DOHH2 (cell line): ENCODE results near the gene OPRL1.
A peak's percentile ranks its signal among the peaks of the same experiment; 100 is the strongest.

Experiments
- H3F3A ChIP-seq: fragments of 200-600 bp; sonication (generic), shearing (Covaris generic); 2 replicates; pipeline ENCODE4 v1.6.0; 2016; ENCODE audit warnings: antibody characterized with exemption, mild to moderate bottlenecking; ENCODE audit not compliant: control insufficient read depth, insufficient read depth
- H3K27ac ChIP-seq: fragments of 200-600 bp; sonication (generic); 2 replicates; pipeline ENCODE4 v1.5.1; 2014; ENCODE audit warnings: low read depth, mild to moderate bottlenecking, low read length, moderate library complexity
- H3K27me3 ChIP-seq: fragments of 200-600 bp; sonication (generic); 2 replicates; pipeline ENCODE4 v1.6.1; 2014; ENCODE audit warnings: mild to moderate bottlenecking, low read length, mixed read lengths; ENCODE audit not compliant: control insufficient read depth
- H3K36me3 ChIP-seq: fragments of 200-600 bp; sonication (generic); 2 replicates; pipeline ENCODE4 v1.6.1; 2014; ENCODE audit warnings: mild to moderate bottlenecking, low read length, moderate library complexity, mixed read lengths; ENCODE audit not compliant: control insufficient read depth
- H3K4me1 ChIP-seq: fragments of 200-600 bp; sonication (generic); 2 replicates; pipeline ENCODE4 v1.6.1; 2014; ENCODE audit warnings: mild to moderate bottlenecking, low read length, mixed read lengths; ENCODE audit not compliant: control insufficient read depth
- H3K4me2 ChIP-seq: fragments of 200-600 bp; sonication (generic); 2 replicates; pipeline ENCODE4 v1.6.0; 2014; ENCODE audit warnings: mild to moderate bottlenecking, low read length, moderate library complexity
- H3K4me3 ChIP-seq: fragments of 200-600 bp; sonication (generic); 2 replicates; pipeline ENCODE4 v1.5.1; 2014; ENCODE audit warnings: mild to moderate bottlenecking, low read length, mixed read lengths
- H3K79me2 ChIP-seq: fragments of 200-600 bp; sonication (generic); 2 replicates; pipeline ENCODE4 v1.6.1; 2014; ENCODE audit warnings: mild to moderate bottlenecking, low read length, mixed read lengths; ENCODE audit not compliant: control insufficient read depth
- H3K9me2 ChIP-seq: fragments of 200-600 bp; sonication (generic); replicated peaks from 2 replicates; pipeline ENCODE4 v1.6.1; 2014; ENCODE audit warnings: mild to moderate bottlenecking, low read length, mixed read lengths; ENCODE audit not compliant: control insufficient read depth
- H3K9me3 ChIP-seq: fragments of 200-600 bp; sonication (generic); 2 replicates; pipeline ENCODE4 v1.6.1; 2014; ENCODE audit warnings: antibody characterized with exemption, low read length, mixed read lengths; ENCODE audit not compliant: control insufficient read depth, insufficient read depth
- H4K20me1 ChIP-seq: fragments of 200-600 bp; sonication (generic); 2 replicates; pipeline ENCODE4 v1.6.0; 2014; ENCODE audit warnings: low read depth, mild to moderate bottlenecking, antibody characterized with exemption, low read length, moderate library complexity; ENCODE audit not compliant: control insufficient read depth, insufficient read depth
- CTCF ChIP-seq: fragments of 200-600 bp; sonication (generic); IDR thresholded peaks from one replicate; pipeline ENCODE4 v1.5.1; 2014; ENCODE audit warnings: antibody characterized with exemption, mild to moderate bottlenecking, low read depth, low read length; ENCODE audit not compliant: poor library complexity, severe bottlenecking
- EZH2phosphoT487 ChIP-seq: fragments of 200-600 bp; sonication (generic); IDR thresholded peaks from 2 replicates; pipeline ENCODE4 v1.6.1; 2017; ENCODE audit warnings: borderline replicate concordance, mild to moderate bottlenecking, antibody characterized with exemption, low read length, moderate library complexity, mixed read lengths

Gene OPRL1

DNA sequence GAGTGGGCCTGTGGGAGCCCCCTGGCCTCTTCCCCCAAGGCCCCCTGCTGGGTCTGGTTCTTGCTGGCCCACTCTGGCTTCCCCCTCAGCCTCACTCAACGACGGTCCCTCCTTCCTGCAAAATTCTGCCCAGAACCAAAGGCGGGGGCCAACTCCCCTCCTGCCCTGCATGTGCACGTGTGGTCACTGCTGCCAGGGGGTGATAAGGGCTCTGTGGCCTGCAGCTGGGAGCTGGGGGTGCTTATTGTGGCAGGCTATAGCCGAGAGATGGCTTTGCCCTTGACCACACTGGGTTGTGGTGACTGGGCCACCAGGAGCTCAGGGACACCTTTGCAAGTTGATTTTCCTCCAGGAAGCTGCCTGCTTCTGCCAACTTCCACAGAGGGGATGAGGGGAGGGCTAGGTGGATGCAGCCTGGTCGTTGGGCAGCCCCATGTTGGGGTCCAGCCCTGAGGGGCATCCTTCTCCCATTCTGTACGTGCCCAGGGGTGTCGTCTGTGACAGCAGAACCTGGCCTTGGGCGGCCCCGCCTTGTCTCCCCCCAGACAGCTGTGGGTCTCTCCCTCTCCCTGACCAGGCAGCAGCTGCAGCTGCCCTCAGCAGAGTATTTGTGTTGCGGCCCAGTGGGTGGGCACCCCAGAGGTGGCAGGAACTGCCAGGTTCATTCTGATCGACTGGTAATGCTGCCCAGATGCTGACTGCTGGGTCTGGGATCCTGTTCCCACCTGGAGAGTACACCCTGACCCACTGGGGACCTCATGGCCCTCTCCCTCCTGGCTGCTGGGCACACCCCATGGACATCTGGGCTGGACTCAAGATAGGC is 11.3 kb upstream of the OPRL1 start:
- peaks cover 9% of the 10 kb centered on the region for H3K79me2 ChIP-seq
- no peak overlapping the region for H3K4me2 ChIP-seq
- H3F3A ChIP-seq: peaks cover 4% of the 10 kb centered on the region; the same call in 1 of the 2 replicates
- H3K27me3 ChIP-seq: no peaks in the 10 kb centered on the region
- H4K20me1 ChIP-seq: no peaks in the 10 kb centered on the region
- no peak overlapping the region for H3K4me3 ChIP-seq
- no peak overlapping the region for H3K27ac ChIP-seq
- no peaks in the 10 kb centered on the region for H3K9me3 ChIP-seq
- H3K9me2 ChIP-seq: no peaks in the 10 kb centered on the region
- peaks cover 21% of the 10 kb centered on the region for H3K36me3 ChIP-seq
- no peak for TF ChIP-seq EZH2phosphoT487
- no peak for TF ChIP-seq CTCF
- peaks cover 72% of the 10 kb centered on the region for H3K4me1 ChIP-seq

DNA sequence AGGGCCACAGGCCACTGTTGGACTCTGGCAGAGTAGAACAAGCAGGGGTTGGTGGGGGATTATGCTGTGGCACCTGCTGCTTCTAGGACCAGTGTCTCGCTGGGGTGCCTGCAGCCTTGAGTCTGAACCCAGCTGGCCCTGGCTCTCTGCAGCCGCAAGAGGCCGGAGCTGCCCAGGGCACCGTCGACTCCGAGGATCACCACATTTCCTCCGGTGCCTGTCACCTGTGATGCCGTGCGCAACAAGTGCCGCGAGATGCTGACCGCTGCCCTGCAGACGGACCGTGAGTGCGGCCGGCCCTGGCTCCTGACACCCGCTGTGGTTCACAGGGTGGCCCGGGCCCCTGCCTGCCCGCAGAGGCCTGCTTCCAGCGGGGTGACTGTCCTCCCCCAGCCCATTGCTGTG is 10.7 kb upstream of the OPRL1 start:
- H3K27me3 ChIP-seq: no peaks in the 10 kb centered on the region
- H3K79me2 ChIP-seq: peaks cover 3% of the 10 kb centered on the region
- no peaks in the 10 kb centered on the region for H3K9me2 ChIP-seq
- no peak overlapping the region for H3K4me3 ChIP-seq
- no peak for TF ChIP-seq CTCF
- TF ChIP-seq EZH2phosphoT487: no peak
- no peak overlapping the region for H3K4me2 ChIP-seq
- no peaks in the 10 kb centered on the region for H4K20me1 ChIP-seq
- 0 out of 2 replicates have a peak, but pooled peaks cover 2% of the 10 kb centered on the region for H3F3A ChIP-seq
- no peaks in the 10 kb centered on the region for H3K9me3 ChIP-seq
- H3K27ac ChIP-seq: no peak overlapping the region
- H3K4me1 ChIP-seq: peaks cover 66% of the 10 kb centered on the region
- H3K36me3 ChIP-seq: peaks cover 27% of the 10 kb centered on the region

- Histone ChIP-seq H4K20me1 (no peaks in the 10 kb centered on the region), H3K4me2 (no peak overlapping the region), H3K27me3 (no peaks in the 10 kb centered on the region), H3F3A (0 out of 2 replicates have a peak, but pooled peaks cover 2% of the 10 kb centered on the region), H3K9me3 (no peaks in the 10 kb centered on the region), H3K79me2 (no peaks in the 10 kb centered on the region), H3K27ac (no peak overlapping the region), H3K4me1 (peaks cover 61% of the 10 kb centered on the region), H3K4me3 (no peak overlapping the region), H3K36me3 (peaks cover 31% of the 10 kb centered on the region), H3K9me2 (no peaks in the 10 kb centered on the region)
- TF ChIP-seq EZH2phosphoT487 (no peak), CTCF (peak; percentile 91)
These were observed 10.2 kb upstream of the OPRL1 start for GRCh38 chr20:64069614-64070243.
